ENCODE results near the gene SCAMP1.
"Not testable (repeated sequence)": the region's sequence is repeated elsewhere in the genome, so short reads cannot be mapped to it uniquely, and the experiment has no call there.

Gene SCAMP1

GRCh38 chr5:78362220-78362619 is 1.8 kb downstream of the SCAMP1 start:
- DNase-seq, result no peak

DNA sequence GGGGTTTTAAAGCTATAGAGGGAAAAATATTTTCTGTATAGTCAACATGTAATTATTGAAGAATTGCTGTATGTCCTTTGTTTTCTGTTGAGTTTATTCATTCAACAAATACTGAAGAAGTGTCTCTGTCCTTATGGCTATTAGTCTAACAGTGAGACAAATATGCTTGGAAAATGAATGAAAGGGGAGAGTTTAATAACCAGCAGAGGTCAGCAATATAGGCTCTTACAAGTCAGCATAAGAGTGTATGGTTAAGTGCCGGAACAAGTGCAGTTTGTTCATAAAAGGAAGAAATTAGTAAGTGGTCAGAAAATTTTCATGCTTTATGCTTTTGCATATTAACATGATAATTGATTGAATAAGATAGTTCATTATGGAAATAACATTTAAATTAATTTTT is 3.6 kb downstream of the SCAMP1 start:
- DNase-seq, result no peak

- DNase-seq, result no peak
These were observed 7.0 kb downstream of the SCAMP1 start for GRCh38 chr5:78367318-78367991.

GRCh38 chr5:78369680-78370079 is 9.3 kb downstream of the SCAMP1 start:
- no peak for DNase-seq

DNA sequence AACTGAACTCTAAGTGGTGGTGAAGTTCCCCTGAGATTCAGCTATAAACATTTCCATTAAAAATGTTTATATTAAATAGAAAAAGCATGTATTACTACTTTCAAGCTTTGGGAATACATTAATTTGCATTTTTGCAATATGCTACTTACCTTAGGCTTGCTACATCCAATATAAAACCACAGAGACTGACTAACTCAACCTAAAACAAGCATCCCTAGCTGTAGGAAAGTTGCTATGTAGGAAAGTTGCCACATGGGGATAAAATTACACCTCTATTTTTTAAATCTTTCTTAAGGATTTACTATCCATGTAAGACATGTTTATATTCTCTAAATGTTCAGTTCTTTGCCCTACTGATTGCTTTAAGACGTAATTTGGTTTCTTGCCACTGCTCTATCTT is 12.8 kb downstream of the SCAMP1 start:
- no peak for DNase-seq

DNA sequence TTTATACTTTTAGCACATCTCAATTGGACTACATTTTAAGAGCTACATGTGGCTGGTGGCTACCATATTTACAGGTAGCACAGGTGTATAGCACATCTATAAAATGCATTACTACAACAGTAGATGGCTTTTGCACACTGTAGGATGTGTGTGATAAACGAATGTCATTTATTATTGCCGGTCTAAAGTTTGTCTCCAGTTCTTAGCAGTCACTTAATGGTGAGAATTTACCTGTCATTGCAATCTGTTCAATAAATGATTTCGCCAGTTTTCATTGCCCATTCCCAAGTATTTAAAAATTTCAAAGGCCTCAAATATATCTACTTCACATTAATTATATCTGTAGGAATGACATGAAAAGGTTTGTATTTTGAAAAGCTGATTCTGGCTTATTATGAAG is 15.9 kb downstream of the SCAMP1 start:
- no peak for DNase-seq

- DNase-seq, result no peak
These were observed 16.8 kb downstream of the SCAMP1 start for GRCh38 chr5:78377056-78377717.

- DNase-seq, result no peak
These were observed 17.3 kb downstream of the SCAMP1 start for GRCh38 chr5:78377718-78378105.

DNA sequence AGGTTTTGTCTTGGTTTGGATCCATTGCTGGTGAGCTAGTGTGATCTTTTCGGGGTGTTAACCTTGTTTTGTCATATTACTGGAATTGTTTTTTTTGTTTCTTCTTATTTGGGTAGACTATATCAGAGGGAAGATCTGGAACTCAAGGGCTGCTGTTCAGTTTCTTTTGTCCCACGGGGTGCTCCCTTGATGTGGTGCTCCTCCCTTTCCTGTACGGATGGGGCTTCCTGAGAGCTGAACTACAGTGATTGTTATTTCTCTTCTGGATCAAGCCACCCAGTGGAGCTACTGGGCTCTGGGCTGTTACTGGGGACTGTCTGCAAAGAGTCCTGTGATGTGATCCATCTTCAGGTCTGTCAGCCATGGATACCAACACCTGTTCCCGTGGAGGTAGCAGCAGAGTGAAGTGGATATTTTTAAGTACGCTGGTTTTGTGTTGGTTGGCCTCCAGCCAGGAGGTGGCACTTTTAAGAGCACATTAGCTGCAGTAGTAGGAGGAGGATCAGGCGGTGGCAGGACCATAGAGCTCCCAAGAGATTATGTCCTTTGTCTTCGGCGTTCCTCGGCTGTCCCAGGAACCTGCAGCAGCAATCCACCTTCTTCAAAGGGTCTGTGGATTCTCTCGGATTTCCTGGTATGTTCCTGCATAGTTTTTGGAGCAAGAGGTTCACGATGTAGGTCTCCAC is 27.2 kb downstream of the SCAMP1 start:
- DNase-seq, result no peak

DNA sequence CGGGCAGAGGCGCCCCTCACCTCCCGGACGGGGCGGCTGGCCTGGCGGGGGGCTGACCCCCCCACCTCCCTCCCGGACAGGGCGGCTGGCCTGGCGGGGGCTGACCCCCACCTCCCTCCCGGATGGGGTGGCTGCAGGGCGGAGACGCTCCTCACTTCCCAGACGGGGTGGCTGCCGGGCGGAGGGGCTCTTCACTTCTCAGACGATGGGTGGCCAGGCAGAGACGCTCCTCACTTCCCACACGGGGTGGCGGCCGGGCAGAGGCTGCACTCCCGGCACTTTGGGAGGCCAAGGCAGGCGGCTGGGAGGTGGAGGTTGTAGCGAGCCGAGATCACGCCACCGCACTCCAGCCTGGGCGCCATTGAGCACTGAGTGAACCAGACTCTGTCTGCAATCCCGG is 30.9 kb downstream of the SCAMP1 start:
- not testable (repeated sequence) for DNase-seq

- DNase-seq, result no peak
These were observed 37.4 kb downstream of the SCAMP1 start for GRCh38 chr5:78397831-78398230.

GRCh38 chr5:78399116-78399515 is 38.7 kb downstream of the SCAMP1 start:
- DNase-seq, result no peak

DNA sequence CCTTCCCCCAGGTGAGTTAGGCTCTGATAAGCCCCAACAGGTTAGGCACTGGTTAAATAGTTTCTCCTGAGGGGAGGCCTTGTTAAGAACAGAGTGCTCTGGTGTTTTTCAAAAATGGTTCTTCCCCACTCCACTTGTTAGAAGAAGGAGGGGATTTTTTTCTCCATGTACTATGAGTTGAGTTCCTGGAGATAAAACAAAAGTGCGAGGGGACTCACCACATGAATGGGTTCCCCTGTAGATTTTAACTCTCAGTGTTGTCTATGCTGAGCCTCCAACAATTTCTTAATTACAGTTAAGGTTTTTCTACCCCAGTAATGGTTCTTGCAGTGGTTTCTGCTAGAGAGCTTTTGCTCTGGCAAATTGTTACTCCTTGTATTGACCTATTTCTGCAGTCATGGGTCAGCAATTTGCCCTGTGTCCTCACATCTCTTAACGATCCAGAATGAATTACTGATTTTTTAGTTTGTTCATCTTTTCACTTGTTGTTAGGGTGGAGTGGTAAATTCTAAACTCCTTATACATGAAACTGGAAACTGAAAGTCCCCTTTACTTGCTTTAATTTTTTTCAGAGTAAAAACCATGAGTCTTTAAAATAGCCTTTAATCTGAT is 44.4 kb downstream of the SCAMP1 start:
- no peak for DNase-seq

GRCh38 chr5:78405829-78406750 is 45.7 kb downstream of the SCAMP1 start:
- DNase-seq, result no peak

- no peak for DNase-seq
These were observed 47.0 kb downstream of the SCAMP1 start for GRCh38 chr5:78407458-78407857.

DNA sequence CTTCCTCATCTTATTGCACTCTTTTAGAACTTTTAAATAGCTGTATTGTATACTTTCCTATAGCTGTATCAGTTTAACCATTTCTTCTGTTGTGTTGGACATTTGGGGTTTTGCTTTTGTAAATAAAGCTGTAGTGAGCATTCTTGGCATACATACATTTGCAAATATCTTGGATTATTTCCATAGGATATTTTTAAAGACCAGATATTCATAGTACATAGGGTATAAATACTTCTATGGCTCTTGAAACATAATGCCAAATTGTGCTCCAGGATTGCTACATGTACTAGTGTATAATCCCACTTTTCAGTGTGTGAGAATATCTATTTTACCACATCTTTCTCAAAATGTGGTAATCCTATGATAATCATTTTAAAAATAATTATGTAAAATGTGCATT is 51.2 kb downstream of the SCAMP1 start:
- no peak for DNase-seq

DNA sequence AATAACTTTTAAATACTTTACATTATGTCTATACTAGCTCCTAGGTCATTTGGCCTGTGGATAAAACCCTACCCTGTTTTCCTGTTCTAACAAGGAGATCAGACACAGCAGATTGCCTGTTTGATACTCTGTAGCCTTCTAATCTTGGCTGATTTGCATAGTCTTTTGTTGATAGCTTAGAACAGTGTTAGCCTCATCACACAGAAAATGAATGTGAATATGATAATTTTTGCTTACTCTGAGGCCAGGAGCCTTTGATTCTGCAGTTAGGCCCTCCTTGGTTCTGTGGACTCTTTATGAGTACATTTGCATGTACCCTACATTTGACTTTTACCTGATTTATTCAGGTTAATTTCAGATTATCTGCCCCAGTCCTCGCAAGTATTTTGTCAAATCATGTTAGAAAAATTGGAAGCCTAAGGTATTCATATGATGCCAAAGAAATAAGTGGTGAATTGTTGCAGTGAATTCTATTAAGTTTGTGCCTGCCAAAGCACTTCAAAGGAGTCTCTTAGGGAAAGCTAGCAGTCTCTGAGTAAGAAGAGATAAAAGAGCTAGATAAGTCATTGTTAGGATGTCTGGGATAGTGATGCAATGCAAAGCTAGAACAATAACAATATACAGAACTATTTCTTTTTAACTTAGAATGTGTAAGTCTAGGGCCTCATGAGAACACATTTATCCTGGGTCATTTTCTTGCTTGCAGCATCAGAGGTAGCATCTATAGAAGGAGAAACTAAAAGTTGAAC is 56.4 kb downstream of the SCAMP1 start:
- no peak for DNase-seq

DNA sequence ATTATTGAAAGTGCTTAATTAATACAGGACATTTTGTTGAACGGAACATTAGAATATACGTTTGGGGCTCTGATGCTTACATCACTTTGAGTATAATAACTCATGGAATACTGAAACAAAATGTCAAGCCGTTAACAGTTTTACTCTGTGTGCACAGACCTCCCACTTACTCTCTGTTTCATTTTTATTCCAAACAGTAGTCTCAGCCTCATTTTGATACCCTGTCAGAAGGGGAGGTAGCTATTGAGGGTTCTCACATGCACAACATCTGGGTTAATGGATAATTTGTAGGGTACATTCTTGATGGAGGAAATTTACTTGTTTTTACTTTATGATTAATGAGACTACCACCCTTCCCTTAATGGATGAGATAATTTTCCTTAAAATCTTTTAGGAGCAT is 59.0 kb downstream of the SCAMP1 start:
- no peak for DNase-seq

DNA sequence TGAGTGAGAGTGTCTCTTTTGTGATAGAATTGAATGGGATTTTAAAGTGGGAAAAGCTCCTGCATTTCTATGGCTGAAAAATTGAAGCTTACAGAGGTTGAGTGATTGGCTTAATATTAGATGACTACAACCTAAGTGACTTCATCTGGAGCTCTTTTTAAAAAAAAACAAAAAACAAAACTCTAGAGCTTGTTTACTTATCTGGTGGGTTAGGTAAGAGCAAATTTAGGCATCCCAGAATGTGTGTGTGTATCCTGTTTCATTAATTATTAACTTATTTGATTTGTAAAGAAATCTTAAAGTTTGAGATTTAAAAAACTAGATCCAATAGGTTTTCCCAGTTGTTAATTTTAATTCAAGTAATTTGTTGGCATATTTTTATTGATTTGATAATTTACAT is 60.1 kb downstream of the SCAMP1 start:
- no peak for DNase-seq

- DNase-seq, result no peak
These were observed 64.2 kb downstream of the SCAMP1 start for GRCh38 chr5:78424665-78425064.

DNA sequence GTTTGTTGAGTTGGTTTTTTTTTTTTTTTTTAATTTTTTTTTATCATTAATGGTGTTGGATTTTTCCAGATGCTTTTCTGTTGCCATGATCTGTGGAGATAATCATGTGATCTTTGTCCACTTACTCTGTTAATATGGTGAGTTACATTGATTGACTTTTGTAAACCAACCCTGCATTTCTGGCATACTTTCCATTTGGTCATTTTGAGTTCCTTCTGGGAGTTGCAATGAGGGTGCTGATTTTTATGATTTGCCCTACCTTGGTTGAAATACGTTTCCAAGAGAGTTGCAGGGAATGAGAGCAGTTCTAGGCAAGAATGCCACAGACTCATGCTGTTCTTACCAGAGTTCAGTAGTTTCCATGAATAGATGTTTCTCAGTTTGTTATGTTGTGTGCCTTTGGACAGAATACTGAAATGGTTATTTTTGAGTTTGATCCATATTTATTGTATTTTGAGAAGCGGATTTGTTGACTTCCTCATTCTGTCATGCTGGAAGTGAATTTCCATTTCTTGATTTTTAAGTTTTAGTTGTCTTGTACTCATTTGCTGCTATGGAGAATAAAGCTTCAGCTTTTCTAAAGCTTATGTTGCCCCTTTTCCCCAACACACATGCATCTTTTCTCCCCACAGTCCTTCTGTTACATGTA is 69.0 kb downstream of the SCAMP1 start:
- no peak for DNase-seq
